ENCODE results near the gene ADAMTSL2. TPM values are rescaled to one million over a fixed set of nuclear protein-coding genes. Genes with fewer than 3 reads are reported as not detected.

The ADAMTSL2 gene
- total and polyA plus RNA-seq, 4 donors: 1.8 to 18.2 (median 7.7) TPM

DNA sequence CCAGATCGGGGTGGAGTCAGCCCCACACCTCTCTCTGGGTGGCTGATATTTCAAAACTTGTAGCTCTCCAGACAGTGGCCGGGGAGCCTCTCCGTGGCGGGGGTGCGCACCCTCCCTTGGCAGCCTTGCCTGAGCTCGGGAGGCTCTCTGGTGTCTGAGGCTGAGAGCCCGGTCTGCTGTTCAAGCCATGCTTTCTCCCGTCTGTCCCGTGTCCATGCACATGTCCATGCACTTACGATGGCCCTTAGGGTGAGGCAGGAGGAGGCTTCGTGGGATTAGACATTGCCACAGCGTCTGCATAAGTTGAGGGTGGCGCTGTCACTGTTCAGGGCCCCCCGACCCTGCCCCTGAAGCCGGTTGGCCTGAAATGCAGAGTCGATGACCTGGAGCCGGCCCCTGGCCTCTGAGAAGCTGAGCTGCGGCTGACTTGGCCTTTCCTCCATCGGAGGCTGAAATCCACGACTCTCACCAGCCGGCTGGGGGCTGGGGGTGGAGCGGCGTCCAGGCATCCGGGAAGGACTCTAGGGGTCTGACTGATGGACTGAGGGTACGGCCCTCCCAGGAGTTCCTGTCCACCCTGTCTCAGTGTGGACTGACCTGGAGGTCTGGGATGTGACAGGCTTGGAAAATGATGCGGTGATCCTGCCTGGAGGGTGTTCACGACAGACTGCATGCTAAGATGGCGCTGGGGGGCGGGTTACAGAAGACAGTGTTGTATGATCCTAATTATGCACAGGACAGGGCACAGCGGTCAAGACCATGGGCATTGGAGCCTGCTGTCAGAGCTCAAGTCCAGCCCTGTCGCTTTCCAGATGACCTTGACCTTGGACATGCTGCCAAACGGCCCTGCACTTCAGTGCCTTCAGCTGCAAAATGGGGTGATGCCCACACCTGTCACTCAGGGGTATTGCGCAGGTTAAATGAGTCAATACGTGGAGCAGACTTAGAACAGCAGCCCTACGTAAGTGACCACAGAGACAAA, 37.4 kb upstream of the ADAMTSL2 start:
- no peaks in the 10 kb centered on the region for H3K36me3 ChIP-seq (ENCODE audit: control insufficient read depth in 4 of 4, insufficient read depth in 3 of 4, low read depth in 1 of 4, low read length in 3 of 4)
- TF ChIP-seq, protein P1, sequence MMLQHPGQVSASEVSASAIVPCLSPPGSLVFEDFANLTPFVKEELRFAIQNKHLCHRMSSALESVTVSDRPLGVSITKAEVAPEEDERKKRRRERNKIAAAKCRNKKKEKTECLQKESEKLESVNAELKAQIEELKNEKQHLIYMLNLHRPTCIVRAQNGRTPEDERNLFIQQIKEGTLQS (IDR thresholded peaks at IDR 0.05): no peak
- no peak for TF ChIP-seq RXRA (IDR thresholded peaks at IDR 0.05)
- TF ChIP-seq HNF4G (IDR thresholded peaks at IDR 0.05): no peak
- no peak for TF ChIP-seq RAD21 (IDR thresholded peaks at IDR 0.05)
- TF ChIP-seq FOXA1 (IDR thresholded peaks at IDR 0.05): no peak
- TF ChIP-seq YY1 (IDR thresholded peaks at IDR 0.05): no peak
- TF ChIP-seq JUND (IDR thresholded peaks at IDR 0.05): no peak
- TF ChIP-seq, protein P2, sequence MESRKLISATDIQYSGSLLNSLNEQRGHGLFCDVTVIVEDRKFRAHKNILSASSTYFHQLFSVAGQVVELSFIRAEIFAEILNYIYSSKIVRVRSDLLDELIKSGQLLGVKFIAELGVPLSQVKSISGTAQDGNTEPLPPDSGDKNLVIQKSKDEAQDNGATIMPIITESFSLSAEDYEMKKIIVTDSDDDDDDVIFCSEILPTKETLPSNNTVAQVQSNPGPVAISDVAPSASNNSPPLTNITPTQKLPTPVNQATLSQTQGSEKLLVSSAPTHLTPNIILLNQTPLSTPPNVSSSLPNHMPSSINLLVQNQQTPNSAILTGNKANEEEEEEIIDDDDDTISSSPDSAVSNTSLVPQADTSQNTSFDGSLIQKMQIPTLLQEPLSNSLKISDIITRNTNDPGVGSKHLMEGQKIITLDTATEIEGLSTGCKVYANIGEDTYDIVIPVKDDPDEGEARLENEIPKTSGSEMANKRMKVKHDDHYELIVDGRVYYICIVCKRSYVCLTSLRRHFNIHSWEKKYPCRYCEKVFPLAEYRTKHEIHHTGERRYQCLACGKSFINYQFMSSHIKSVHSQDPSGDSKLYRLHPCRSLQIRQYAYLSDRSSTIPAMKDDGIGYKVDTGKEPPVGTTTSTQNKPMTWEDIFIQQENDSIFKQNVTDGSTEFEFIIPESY (IDR thresholded peaks at IDR 0.05): no peak
- no peak for TF ChIP-seq TAF1 (conservative IDR thresholded peaks at IDR 0.05)
- no peak for TF ChIP-seq FOXA2 (IDR thresholded peaks at IDR 0.05)
- TF ChIP-seq GABPA (IDR thresholded peaks at IDR 0.05 in 1 of 2, conservative IDR thresholded peaks at IDR 0.05 in 1 of 2): no peak
- no peak for TF ChIP-seq NR2F2 (IDR thresholded peaks at IDR 0.05)
- TF ChIP-seq, protein P3, sequence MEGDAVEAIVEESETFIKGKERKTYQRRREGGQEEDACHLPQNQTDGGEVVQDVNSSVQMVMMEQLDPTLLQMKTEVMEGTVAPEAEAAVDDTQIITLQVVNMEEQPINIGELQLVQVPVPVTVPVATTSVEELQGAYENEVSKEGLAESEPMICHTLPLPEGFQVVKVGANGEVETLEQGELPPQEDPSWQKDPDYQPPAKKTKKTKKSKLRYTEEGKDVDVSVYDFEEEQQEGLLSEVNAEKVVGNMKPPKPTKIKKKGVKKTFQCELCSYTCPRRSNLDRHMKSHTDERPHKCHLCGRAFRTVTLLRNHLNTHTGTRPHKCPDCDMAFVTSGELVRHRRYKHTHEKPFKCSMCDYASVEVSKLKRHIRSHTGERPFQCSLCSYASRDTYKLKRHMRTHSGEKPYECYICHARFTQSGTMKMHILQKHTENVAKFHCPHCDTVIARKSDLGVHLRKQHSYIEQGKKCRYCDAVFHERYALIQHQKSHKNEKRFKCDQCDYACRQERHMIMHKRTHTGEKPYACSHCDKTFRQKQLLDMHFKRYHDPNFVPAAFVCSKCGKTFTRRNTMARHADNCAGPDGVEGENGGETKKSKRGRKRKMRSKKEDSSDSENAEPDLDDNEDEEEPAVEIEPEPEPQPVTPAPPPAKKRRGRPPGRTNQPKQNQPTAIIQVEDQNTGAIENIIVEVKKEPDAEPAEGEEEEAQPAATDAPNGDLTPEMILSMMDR (IDR thresholded peaks at IDR 0.05; ENCODE audit: low read depth, low read length, missing input control): no peak
- TF ChIP-seq, protein P4, sequence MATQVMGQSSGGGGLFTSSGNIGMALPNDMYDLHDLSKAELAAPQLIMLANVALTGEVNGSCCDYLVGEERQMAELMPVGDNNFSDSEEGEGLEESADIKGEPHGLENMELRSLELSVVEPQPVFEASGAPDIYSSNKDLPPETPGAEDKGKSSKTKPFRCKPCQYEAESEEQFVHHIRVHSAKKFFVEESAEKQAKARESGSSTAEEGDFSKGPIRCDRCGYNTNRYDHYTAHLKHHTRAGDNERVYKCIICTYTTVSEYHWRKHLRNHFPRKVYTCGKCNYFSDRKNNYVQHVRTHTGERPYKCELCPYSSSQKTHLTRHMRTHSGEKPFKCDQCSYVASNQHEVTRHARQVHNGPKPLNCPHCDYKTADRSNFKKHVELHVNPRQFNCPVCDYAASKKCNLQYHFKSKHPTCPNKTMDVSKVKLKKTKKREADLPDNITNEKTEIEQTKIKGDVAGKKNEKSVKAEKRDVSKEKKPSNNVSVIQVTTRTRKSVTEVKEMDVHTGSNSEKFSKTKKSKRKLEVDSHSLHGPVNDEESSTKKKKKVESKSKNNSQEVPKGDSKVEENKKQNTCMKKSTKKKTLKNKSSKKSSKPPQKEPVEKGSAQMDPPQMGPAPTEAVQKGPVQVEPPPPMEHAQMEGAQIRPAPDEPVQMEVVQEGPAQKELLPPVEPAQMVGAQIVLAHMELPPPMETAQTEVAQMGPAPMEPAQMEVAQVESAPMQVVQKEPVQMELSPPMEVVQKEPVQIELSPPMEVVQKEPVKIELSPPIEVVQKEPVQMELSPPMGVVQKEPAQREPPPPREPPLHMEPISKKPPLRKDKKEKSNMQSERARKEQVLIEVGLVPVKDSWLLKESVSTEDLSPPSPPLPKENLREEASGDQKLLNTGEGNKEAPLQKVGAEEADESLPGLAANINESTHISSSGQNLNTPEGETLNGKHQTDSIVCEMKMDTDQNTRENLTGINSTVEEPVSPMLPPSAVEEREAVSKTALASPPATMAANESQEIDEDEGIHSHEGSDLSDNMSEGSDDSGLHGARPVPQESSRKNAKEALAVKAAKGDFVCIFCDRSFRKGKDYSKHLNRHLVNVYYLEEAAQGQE (IDR thresholded peaks at IDR 0.05): no peak
- TF ChIP-seq, protein P5, sequence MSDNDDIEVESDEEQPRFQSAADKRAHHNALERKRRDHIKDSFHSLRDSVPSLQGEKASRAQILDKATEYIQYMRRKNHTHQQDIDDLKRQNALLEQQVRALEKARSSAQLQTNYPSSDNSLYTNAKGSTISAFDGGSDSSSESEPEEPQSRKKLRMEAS (IDR thresholded peaks at IDR 0.05): no peak
- TF ChIP-seq EGR1 (IDR thresholded peaks at IDR 0.05; ENCODE audit: low read depth in 2 of 2): no peak
- no peak for TF ChIP-seq SP1 (IDR thresholded peaks at IDR 0.05)
- TF ChIP-seq HNF4A (conservative IDR thresholded peaks at IDR 0.05): no peak
- no peak overlapping the region for H3K9ac ChIP-seq (ENCODE audit: low read depth in 1 of 2, low read length in 2 of 2)
- peaks cover 0 to 8% (median 0%) of the 10 kb centered on the region in 4 donors for H3K9me3 ChIP-seq (ENCODE audit: control insufficient read depth in 4 of 4, low read length in 3 of 4)
- 78% methylated on average over 35 of the region's 35 CpGs for WGBS
- no peak overlapping the region for H3K4me3 ChIP-seq (ENCODE audit: low read depth in 1 of 3, low read length in 3 of 3)
- no peak overlapping the region for H3K27ac ChIP-seq (ENCODE audit: low read depth in 1 of 2, low read length in 2 of 2)
- H3K4me1 ChIP-seq (ENCODE audit: control insufficient read depth in 4 of 4, insufficient read depth in 4 of 4, low read length in 3 of 4): peaks cover 3 to 23% (median 12%) of the 10 kb centered on the region in 4 donors
- no peak for DNase-seq (ENCODE audit: low spot score)
- H3K27me3 ChIP-seq (ENCODE audit: control insufficient read depth in 4 of 4, insufficient read depth in 4 of 4, low read length in 3 of 4): no peaks in the 10 kb centered on the region
